GM23338 (cell line): ENCODE results near the gene NINJ2. TPM values are rescaled to one million over a fixed set of nuclear protein-coding genes. Genes with fewer than 3 reads are reported as not detected.

Experiments used
- ATAC-seq: fragments of 200-7000 bp; cut with Tn5 transposase; 3 replicates; pipeline ENCODE4 v1.9.1; 2020
- DNase-seq: peaks from one replicate; pipeline ENCODE4 v3.0.0-alpha.2; 2015; ENCODE audit warnings: low spot score
- H2AFZ ChIP-seq: fragments of 200-600 bp; sonication (generic); 2 replicates; pipeline ENCODE4 v1.8.0; 2016; ENCODE audit warnings: antibody characterized with exemption, mild to moderate bottlenecking, moderate library complexity
- H3F3A ChIP-seq: fragments of 200-600 bp; sonication (generic); replicated peaks from 2 replicates; pipeline ENCODE4 v1.8.0; 2017; ENCODE audit warnings: antibody characterized with exemption, mixed run types, low read depth
- H3K27ac ChIP-seq: fragments of 200-600 bp; sonication (generic); 2 replicates; pipeline ENCODE4 v1.6.1; 2016; ENCODE audit warnings: low read depth
- H3K27me3 ChIP-seq: fragments of 200-600 bp; sonication (generic); 2 replicates; pipeline ENCODE4 v1.8.0; 2016; ENCODE audit warnings: mild to moderate bottlenecking, mixed run types, moderate library complexity; ENCODE audit not compliant: insufficient read depth
- H3K36me3 ChIP-seq: fragments of 200-600 bp; sonication (generic); 2 replicates; pipeline ENCODE4 v1.8.0; 2016; ENCODE audit warnings: mild to moderate bottlenecking; ENCODE audit not compliant: insufficient read depth
- H3K4me1 ChIP-seq: fragments of 200-600 bp; sonication (generic); 2 replicates; pipeline ENCODE4 v1.8.0; 2016; ENCODE audit warnings: mild to moderate bottlenecking, moderate library complexity; ENCODE audit not compliant: insufficient read depth
- H3K4me2 ChIP-seq: fragments of 200-600 bp; sonication (generic); 2 replicates; pipeline ENCODE4 v1.7.1; 2017; ENCODE audit warnings: mixed run types
- H3K4me3 ChIP-seq: fragments of 200-600 bp; sonication (generic); 2 replicates; pipeline ENCODE4 v1.6.1; 2016; ENCODE audit warnings: mixed run types
- H3K79me2 ChIP-seq: fragments of 200-600 bp; sonication (generic); replicated peaks from 2 replicates; pipeline ENCODE4 v1.8.0; 2017; ENCODE audit warnings: mild to moderate bottlenecking; ENCODE audit not compliant: insufficient read depth
- H3K9me2 ChIP-seq: fragments of 200-600 bp; sonication (generic); 2 replicates; pipeline ENCODE4 v1.8.0; 2017; ENCODE audit not compliant: insufficient read depth
- H4K20me1 ChIP-seq: fragments of 200-600 bp; sonication (generic); replicated peaks from 2 replicates; pipeline ENCODE4 v1.8.0; 2017; ENCODE audit warnings: mild to moderate bottlenecking; ENCODE audit not compliant: insufficient read depth
- H3K27ac Mint-ChIP-seq: 2 replicates; pipeline ENCODE4 v1.8.0; 2020; ENCODE audit warnings: inconsistent platforms, mild to moderate bottlenecking, moderate library complexity, mixed read lengths
- H3K27me3 Mint-ChIP-seq: 3 replicates; pipeline ENCODE4 v1.8.0; 2022; ENCODE audit warnings: low read depth, mild to moderate bottlenecking, moderate library complexity, mixed read lengths, inconsistent platforms; ENCODE audit not compliant: insufficient read depth, poor library complexity
- H3K36me3 Mint-ChIP-seq: 3 replicates; pipeline ENCODE4 v1.8.0; 2021; ENCODE audit warnings: low read depth, mild to moderate bottlenecking, inconsistent platforms, moderate library complexity, mixed read lengths
- H3K4me1 Mint-ChIP-seq: 3 replicates; pipeline ENCODE4 v1.8.0; 2020; ENCODE audit warnings: mild to moderate bottlenecking, inconsistent platforms, mixed read lengths
- H3K4me3 Mint-ChIP-seq: 3 replicates; pipeline ENCODE4 v1.8.0; 2021; ENCODE audit warnings: moderate library complexity, mild to moderate bottlenecking, inconsistent platforms, mixed read lengths
- H3K9me3 Mint-ChIP-seq: 3 replicates; pipeline ENCODE4 v1.8.0; 2020; ENCODE audit warnings: moderate library complexity, mild to moderate bottlenecking, inconsistent platforms, mixed read lengths
- CREB1 ChIP-seq: fragments of 250-450 bp; sonication (Bioruptor Pico); IDR thresholded peaks from 2 replicates; pipeline ENCODE4 v1.5.0; 2020; ENCODE audit warnings: low read depth, mild to moderate bottlenecking, moderate library complexity
- JUNB ChIP-seq: IDR thresholded peaks from one replicate; pipeline ENCODE4 v1.6.1; 2016; ENCODE audit warnings: antibody characterized with exemption; ENCODE audit not compliant: unreplicated experiment
- POLR2AphosphoS5 ChIP-seq: IDR thresholded peaks from 2 replicates; pipeline ENCODE4 v1.6.1; 2016; ENCODE audit warnings: antibody characterized with exemption, low read depth
- polyA plus RNA-seq: library from polyadenylated mRNA; unstranded; fragments of >200 nt; fragmentation: Nextera tagmentation; extraction: Ambion mirVana; gene quantifications from 2 replicates; pipeline ENCODE4 v1.2.1, GENCODE V29; 2016
- total RNA-seq: library from RNA; depleted of rRNA; stranded (reverse); fragments of >200 nt; shearing (Covaris generic); gene quantifications from 2 replicates; pipeline ENCODE4 v1.2.3, GENCODE V29; 2014
- TF ChIP-seq, protein P1 (sequence below), 2 experiments: fragments of 200-600 bp in 1 of 2; sonication (generic) in 1 of 2; conservative IDR thresholded peaks; 2 replicates each; pipeline versions ENCODE4 v1.5.1 to v1.6.1; 2016 to 2017; ENCODE audit warnings: antibody characterized with exemption in 2 of 2, low read depth in 2 of 2, mild to moderate bottlenecking in 2 of 2, moderate library complexity in 1 of 2
- TF ChIP-seq, protein P2 (sequence below): IDR thresholded peaks from one replicate; pipeline ENCODE4 v1.6.1; 2018; ENCODE audit warnings: antibody characterized with exemption; ENCODE audit not compliant: unreplicated experiment

Gene NINJ2
- total and polyA plus RNA-seq, 2 experiments from 2014 or later = 0.94 to 2.6 TPM

DNA sequence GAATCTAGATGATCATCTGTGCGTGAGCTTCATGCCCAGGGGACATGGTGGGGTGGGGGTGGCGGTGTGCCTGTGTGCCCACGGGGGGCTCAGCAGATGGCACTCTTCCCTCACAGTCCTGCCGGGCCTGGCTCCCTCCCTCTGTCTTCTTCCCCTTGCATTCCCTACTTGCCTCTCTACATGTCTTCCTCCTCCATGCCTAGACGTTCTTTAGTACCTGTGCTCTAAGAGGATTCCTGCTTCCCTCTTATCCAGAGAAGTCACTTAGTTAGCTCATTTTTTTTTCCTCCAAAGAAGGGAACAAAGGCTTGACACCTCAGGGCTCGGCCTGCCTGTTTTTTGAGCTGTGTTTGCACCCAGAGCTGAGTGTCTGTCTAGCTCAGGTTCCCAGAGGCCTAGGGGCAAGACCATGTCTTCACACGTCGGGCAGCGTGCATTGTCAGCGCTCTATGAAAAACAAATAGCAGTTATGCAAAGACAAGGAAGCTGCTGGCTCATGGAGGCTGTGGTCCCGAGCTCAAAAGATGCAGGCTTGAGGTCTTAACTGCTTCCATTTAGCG, 48.8 kb downstream of the NINJ2 start:
- no peaks in the 10 kb centered on the region for H3K4me1 ChIP-seq
- peak overlapping the region; percentile 84; the same call in 1 of the 2 replicates for H2AFZ ChIP-seq
- H3K4me2 ChIP-seq = no peak overlapping the region
- no peaks in the 10 kb centered on the region for H3K36me3 ChIP-seq
- H3K4me3 Mint-ChIP-seq = no peak overlapping the region
- no peak overlapping the region for H3K4me3 ChIP-seq
- no peaks in the 10 kb centered on the region for H4K20me1 ChIP-seq
- H3K27ac ChIP-seq = no peak overlapping the region
- TF ChIP-seq, protein P1, sequence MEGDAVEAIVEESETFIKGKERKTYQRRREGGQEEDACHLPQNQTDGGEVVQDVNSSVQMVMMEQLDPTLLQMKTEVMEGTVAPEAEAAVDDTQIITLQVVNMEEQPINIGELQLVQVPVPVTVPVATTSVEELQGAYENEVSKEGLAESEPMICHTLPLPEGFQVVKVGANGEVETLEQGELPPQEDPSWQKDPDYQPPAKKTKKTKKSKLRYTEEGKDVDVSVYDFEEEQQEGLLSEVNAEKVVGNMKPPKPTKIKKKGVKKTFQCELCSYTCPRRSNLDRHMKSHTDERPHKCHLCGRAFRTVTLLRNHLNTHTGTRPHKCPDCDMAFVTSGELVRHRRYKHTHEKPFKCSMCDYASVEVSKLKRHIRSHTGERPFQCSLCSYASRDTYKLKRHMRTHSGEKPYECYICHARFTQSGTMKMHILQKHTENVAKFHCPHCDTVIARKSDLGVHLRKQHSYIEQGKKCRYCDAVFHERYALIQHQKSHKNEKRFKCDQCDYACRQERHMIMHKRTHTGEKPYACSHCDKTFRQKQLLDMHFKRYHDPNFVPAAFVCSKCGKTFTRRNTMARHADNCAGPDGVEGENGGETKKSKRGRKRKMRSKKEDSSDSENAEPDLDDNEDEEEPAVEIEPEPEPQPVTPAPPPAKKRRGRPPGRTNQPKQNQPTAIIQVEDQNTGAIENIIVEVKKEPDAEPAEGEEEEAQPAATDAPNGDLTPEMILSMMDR (conservative IDR thresholded peaks at IDR 0.05; ENCODE audit: low read depth in 2 of 2) = peak; percentile 42 to 73
- TF ChIP-seq, protein P2, sequence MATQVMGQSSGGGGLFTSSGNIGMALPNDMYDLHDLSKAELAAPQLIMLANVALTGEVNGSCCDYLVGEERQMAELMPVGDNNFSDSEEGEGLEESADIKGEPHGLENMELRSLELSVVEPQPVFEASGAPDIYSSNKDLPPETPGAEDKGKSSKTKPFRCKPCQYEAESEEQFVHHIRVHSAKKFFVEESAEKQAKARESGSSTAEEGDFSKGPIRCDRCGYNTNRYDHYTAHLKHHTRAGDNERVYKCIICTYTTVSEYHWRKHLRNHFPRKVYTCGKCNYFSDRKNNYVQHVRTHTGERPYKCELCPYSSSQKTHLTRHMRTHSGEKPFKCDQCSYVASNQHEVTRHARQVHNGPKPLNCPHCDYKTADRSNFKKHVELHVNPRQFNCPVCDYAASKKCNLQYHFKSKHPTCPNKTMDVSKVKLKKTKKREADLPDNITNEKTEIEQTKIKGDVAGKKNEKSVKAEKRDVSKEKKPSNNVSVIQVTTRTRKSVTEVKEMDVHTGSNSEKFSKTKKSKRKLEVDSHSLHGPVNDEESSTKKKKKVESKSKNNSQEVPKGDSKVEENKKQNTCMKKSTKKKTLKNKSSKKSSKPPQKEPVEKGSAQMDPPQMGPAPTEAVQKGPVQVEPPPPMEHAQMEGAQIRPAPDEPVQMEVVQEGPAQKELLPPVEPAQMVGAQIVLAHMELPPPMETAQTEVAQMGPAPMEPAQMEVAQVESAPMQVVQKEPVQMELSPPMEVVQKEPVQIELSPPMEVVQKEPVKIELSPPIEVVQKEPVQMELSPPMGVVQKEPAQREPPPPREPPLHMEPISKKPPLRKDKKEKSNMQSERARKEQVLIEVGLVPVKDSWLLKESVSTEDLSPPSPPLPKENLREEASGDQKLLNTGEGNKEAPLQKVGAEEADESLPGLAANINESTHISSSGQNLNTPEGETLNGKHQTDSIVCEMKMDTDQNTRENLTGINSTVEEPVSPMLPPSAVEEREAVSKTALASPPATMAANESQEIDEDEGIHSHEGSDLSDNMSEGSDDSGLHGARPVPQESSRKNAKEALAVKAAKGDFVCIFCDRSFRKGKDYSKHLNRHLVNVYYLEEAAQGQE = no peak
- H3K9me3 Mint-ChIP-seq = no peaks in the 10 kb centered on the region
- H3K27me3 ChIP-seq = no peaks in the 10 kb centered on the region
- H3K9me2 ChIP-seq = no peaks in the 10 kb centered on the region
- peak; percentile 85 for ATAC-seq
- H3K36me3 Mint-ChIP-seq = no peaks in the 10 kb centered on the region
- peak; percentile 49 for DNase-seq
- no peaks in the 10 kb centered on the region for H3F3A ChIP-seq
- H3K27me3 Mint-ChIP-seq = peaks cover 5% of the 10 kb centered on the region
- H3K4me1 Mint-ChIP-seq = peaks cover 7% of the 10 kb centered on the region; the same call in 2 of the 3 replicates
- no peaks in the 10 kb centered on the region for H3K79me2 ChIP-seq
- H3K27ac Mint-ChIP-seq = no peak overlapping the region

GRCh38 chr12:613996-614395, 49.2 kb downstream of the NINJ2 start:
- Mint-ChIP-seq H3K4me1 (peaks cover 7% of the 10 kb centered on the region; the same call in 2 of the 3 replicates), H3K36me3 (no peaks in the 10 kb centered on the region), H3K9me3 (no peaks in the 10 kb centered on the region), H3K4me3 (no peak overlapping the region), H3K27me3 (peaks cover 5% of the 10 kb centered on the region), H3K27ac (no peak overlapping the region)
- Histone ChIP-seq H3K4me2 (no peak overlapping the region), H3K79me2 (no peaks in the 10 kb centered on the region), H3K27me3 (no peaks in the 10 kb centered on the region), H4K20me1 (no peaks in the 10 kb centered on the region), H3K27ac (no peak overlapping the region), H3K4me3 (no peak overlapping the region), H3K36me3 (no peaks in the 10 kb centered on the region), H2AFZ (no peak overlapping the region), H3K4me1 (no peaks in the 10 kb centered on the region), H3K9me2 (no peaks in the 10 kb centered on the region), H3F3A (no peaks in the 10 kb centered on the region)
- ATAC-seq (no peak), DNase-seq (no peak)
- TF ChIP-seq POLR2AphosphoS5 (no peak), CREB1 (CRISPR knock-in tag) (no peak), JUNB (no peak)
- TF ChIP-seq, protein P2 = no peak
- TF ChIP-seq, protein P1 (conservative IDR thresholded peaks at IDR 0.05; ENCODE audit: low read depth in 2 of 2) = no peak
